Right ventricle myocardium inferior (tissue), 1 donor: ENCODE data around the gene SLC17A2. TPM values are rescaled to one million over a fixed set of nuclear protein-coding genes. Genes with fewer than 3 reads are reported as not detected.
A peak's percentile ranks its signal among the peaks of the same experiment; 100 is the strongest.
"Not testable (repeated sequence)": the region's sequence is repeated elsewhere in the genome, so short reads cannot be mapped to it uniquely, and the experiment has no call there.

ENCODE experiments used
- ATAC-seq: fragments of 200-7000 bp; cut with Tn5 transposase; one replicate; pipeline ENCODE4 v1.9.1; 2020; ENCODE audit warnings: mild to moderate bottlenecking, moderate library complexity
- DNase-seq: peaks from one replicate; pipeline ENCODE4 v3.0.0; 2021; ENCODE audit errors: missing footprints
- intact Hi-C: fragments of 100-400 bp; cut with DNase I; formaldehyde crosslinking; loops from one replicate; pipeline ENCODE4 v1.11.0; 2022
- total RNA-seq: library from RNA; stranded (reverse); fragmentation: NEBNext Ultra II Directional; extraction: Animal tissue kit (Norgen Biotek cat#: 25700); gene quantifications from one replicate; pipeline ENCODE4 v1.2.1, GENCODE V29; 2021
- donor health status: DM: no; HTN: yes; CAD: no; lungs with severe emphysema.

Gene SLC17A2
- total RNA-seq, 1 donor from 2014 or later = not detected

DNA sequence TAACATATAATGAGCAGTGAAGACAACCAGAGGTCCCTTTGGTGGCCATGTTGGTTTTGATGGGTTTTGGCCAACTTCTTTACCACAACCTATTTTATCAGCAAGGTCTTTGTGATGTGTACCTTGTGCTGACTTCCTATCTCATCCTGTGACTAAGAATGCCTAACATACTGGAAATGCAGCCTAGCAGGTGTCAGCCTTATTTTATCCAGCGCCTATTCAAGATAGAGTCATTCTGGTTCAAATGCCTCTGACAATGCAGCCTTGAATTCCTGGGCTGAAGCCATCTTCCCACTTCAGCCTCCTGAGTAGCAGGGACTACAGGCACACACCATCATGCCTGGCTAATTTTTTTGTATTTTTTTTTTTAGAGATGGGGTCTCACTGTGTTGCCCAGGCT lies 24.3 kb upstream of the SLC17A2 start:
- no peak for ATAC-seq
- intact Hi-C loops = no loop called here
- DNase-seq = no peak

DNA sequence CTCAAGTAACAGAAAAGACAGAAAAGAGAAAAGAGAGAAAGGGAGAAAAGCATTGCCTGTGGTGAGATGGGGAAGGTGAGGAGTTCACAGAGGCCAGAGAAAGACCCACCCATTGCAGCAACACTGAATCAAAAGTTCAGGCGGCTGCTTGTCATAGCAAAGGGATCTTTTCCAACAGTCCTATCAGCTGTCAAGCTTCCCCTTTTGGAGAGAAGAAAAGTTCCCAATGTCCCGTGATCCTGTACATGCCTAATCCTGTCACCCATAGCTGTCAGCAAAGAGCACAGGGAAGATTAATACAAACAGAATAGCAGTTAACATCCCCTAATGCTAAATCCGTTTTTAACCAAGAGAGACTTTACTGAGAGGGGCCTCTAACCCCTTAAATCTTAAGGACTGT lies 23.2 kb upstream of the SLC17A2 start:
- ATAC-seq (peak; percentile 16), DNase-seq (no peak)
- intact Hi-C loops = no loop called here

DNA sequence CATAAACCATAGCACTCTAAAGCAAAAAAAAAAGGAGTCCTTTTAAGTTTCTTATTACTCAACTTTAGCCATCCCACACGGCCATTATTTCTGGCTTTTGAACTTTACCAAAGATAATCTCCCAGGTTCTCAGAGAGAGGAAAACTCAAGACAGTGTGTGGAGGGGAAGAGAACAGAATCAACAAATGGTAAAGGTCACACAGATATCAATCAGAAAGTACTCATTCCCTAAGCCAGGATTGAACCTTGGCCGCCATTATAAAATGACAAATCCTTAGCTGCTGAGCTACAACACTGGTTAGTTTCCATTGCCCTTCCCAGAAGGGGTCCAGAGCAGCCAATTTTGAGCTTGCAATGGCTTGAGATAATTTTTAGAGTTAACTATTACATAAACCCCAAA lies 22.0 kb upstream of the SLC17A2 start:
- no peak for DNase-seq
- no peak for ATAC-seq
- intact Hi-C loops = no loop called here

DNA sequence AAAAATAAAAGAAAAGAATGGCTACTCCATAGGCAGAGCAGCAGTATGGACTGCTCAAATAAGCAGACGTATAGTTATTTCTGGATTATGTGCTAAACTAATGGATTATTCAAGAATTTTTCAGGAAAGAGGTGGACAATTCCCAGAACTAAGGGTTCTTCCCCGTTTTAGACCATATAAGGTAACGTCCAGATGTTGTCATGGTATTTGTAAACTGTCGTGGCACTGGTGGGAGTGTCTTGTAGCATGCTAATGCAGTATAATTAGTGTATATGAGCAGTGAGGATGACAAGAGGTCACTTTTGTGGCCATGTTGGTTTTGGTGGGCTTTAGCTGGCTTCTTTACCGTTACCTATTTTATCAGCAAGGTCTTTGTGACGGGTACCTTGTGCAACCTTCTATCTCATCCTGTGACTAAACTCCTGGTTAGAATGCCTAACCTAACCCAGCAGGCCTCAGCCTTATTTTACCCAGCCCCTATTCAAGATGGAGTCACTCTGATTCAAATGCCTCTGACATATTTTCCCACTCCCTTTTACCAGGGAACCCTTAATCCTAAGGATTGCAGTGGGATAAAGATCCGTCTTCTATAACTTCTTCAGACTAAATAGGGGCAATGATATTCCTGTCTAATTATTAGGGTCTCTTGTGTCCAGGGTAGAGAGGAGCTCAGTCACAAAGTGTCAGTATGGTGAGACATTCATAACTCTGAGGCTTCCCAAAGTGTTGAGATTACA lies 21.0 kb upstream of the SLC17A2 start:
- DNase-seq = no peak
- intact Hi-C loops = no loop called here
- no peak for ATAC-seq

DNA sequence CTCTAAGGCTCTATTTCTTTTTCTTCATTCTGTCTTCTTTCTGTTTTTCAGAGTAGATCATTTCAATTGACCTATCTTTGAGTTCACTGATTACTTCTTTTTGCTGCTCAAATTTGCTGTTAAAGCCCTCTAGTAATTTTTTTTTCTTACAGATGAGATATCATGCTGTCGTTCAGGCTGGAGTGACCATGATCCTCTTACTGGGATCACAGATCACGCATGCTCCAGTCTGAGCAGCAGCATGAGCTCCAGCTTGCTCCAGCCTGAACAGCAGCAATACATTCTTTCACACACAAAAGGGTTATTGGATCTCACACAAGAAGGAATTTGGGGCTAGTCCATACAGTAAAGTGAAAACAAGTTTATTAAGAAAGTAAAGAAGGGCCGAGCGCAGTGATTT lies 19.8 kb upstream of the SLC17A2 start:
- ATAC-seq (no peak), DNase-seq (no peak)
- intact Hi-C loops = no loop called here

DNA sequence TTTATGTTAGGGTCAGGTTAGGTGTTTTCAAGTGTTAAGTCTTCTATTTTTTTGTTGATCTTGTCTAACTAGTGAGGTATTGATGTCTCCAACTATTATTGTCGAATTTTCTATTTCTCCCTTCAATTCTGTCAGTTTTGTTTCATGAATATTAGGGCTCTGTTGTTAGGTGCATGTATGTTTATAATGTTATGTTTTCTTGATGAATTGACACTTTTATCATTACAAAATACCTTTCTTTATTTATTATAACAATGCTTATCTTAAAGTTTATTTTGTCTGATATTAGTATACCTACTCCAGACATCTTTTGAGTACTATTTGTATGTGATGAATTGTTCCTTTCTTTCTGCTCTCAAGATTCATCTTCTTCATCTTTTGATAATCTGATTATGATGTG lies 19.2 kb upstream of the SLC17A2 start:
- ATAC-seq (no peak), DNase-seq (no peak)
- intact Hi-C loops = no loop called here

DNA sequence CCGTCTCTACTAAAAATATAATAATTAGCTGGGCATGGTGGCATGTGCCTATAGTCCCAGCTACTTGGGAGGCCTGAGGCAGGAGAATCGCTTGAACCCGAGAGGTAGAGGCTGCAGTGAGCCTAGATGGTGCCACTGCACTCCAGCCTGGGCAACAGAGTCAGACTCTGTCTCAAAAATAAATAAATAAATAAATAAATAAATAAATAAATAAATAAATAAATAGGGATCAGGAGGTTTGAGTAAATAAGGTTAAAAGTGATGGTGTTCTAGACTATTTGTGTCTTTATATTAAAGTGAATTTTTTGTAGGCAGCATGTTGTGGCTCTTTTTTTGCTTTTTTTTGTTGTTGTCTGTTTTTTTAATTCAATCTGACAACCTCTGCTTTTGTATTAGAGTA lies 17.0 kb upstream of the SLC17A2 start:
- ATAC-seq, intact Hi-C loops, DNase-seq: not testable (repeated sequence)

DNA sequence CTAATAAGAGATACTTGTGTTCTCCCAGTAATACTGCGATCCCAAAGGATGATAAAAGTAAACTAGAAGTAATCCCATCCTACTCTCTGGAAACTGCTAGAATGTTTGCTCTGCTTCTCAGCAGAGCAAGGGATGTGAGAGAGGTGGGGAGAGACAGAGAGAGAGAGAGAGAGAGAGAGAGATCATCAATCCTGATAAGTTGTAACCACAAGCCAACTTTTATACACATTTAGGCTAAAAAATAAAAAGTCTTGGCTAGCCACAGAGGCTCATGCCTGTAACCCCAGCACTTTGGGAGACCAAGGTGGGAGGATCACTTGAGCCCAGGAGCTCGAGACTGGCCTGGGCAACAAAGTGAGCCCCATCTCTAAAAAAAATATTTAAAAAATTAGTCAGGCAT lies 16.1 kb upstream of the SLC17A2 start:
- ATAC-seq (no peak), DNase-seq (no peak)
- intact Hi-C loops = no loop called here

DNA sequence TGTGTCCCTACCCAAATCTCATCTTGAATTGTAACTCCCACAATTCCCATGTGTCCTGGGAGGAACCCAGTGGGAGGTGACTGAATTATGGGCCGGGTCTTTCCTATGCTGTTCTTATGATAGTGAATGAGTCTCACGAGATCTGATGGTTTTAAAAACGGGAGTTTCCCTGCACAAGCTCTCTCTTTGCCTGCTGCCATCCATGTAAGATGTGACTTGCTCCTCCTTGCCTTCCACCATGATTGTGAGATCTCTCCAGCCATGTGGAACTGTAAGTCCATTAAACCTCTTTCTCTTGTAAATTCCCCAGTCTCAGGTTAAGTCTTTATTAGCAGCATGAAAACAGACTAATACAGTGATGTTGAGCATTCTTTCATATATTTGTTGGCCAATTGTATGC lies 15.2 kb upstream of the SLC17A2 start:
- ATAC-seq, DNase-seq, intact Hi-C loops: not testable (repeated sequence)

DNA sequence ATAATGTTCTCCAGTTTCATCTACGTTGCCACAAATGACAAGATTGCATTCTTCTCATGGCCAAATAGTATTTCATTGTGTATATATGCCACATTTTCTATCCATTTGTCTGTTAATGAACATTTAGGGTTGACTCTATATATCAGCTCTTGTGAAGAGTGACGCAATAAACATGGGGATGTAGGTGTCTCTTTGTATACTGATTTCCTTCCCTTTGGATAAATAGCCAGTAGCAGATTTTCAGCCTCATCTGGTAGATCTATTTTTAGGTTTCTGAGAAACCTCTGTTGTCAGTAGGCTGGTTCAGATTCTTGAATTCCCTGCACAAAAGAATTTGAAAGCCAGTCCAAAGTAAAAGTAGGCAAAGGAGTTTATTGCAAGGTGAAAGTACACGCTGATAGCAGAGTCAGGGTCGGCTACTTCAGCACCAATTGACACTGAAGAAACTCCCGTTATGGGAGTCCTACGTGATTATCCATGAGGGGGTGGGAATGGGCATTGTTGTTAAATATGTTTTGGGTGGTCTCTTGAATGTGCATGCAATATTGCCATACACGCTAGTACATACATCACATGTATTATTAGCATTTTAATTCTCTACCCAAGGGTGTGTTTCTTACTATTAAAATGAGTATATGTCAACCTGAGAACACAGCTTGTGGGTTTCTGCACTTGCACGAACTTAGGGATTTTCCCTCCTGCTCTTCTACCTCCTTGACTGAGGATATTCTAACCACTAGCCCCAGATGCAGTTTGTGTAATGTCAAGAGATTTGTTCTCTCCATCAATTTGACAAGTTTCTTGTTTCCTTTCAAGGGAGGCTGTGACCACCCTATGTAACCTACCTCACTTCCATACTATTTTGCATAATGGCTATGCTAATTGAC lies 14.4 kb upstream of the SLC17A2 start:
- DNase-seq (no peak), ATAC-seq (no peak)
- intact Hi-C loops = no loop called here

DNA sequence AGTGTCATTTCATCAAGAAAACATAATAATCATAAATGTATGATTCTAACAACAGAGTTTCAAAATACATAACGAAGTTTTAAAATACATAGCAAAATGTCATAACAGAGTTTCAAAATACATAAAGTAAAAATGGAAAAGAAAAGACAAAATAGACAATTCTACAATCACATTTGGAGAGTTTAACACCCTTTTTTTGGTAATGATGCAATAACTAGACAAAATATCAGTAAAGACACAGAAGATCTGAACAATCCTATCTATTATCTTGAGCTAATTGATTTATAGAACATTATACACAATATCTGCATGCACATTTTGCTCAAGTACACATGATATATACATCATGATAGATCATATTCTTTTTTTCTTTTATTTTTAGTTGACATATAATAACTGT lies 13.4 kb upstream of the SLC17A2 start:
- intact Hi-C loops = no loop called here
- DNase-seq = no peak
- ATAC-seq = no peak

DNA sequence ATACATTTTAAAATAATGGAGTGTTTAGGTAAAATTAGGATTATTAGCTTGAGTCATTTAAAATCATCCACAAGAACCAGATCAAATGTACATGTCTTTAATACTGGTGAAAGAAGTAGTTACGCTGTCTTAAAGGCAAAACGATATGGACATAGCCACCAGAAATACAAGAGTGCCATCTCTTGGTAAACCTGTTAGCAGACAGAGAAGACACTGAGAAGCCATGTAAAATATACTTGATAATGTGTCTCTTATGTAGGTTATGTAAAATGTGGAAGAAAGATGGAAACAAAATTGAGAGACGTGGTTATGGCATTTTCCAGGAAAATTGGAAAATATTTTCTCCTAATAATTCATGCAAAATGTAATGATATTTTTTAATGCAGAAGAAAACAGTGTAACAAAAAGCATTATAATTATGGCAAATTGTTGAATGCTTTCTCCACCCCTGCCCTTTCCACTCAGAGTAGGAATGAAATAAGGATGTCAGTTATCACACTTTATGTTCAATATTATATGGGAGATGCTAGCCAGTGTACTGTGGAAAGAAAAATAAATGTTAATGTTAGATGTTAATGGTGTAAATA lies 12.2 kb upstream of the SLC17A2 start:
- ATAC-seq = no peak

DNA sequence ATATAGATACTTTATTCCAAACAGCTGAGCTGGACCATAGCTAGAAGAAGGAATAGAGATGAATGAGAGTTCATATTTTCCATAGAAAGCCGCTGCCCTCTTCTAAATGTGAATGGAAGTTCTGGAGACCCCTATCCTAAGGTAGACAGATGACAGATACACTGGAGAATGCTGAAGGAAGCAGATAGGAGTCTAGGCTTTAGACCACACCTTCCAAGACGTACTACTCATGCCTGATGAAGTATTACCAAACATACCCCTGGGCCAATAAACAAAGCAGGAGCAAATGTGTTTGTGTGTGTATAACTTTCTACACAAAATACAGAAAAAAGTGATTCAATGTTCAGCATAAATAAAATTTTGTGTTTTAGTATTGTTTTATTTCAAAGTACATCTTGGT lies 9.1 kb upstream of the SLC17A2 start:
- ATAC-seq = no peak
- intact Hi-C loops = no loop called here
- no peak for DNase-seq

More for the DNA sequence above, 12.2 kb upstream of the SLC17A2 start:
- DNase-seq = no peak
- intact Hi-C loops = no loop called here

DNA sequence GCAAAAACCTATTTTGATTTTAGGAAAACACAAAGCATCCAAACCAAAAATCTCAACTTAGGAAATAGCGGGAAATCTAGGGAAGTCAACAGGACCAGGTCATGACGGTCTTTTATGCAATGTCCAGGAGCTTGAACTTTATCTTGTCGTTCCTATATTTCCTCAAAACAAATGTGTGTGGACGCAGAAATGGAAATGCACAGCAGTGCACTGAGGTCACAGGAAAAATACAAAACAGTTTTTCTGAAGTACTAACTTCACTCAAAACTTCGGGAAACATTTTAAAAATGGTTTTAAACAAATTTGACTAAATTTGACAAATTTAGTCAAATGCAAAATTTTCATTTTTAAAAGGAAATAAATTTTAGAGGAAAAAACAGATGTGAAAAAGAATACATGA lies 5.5 kb upstream of the SLC17A2 start:
- intact Hi-C loops = no loop called here
- DNase-seq = no peak
- ATAC-seq = no peak

DNA sequence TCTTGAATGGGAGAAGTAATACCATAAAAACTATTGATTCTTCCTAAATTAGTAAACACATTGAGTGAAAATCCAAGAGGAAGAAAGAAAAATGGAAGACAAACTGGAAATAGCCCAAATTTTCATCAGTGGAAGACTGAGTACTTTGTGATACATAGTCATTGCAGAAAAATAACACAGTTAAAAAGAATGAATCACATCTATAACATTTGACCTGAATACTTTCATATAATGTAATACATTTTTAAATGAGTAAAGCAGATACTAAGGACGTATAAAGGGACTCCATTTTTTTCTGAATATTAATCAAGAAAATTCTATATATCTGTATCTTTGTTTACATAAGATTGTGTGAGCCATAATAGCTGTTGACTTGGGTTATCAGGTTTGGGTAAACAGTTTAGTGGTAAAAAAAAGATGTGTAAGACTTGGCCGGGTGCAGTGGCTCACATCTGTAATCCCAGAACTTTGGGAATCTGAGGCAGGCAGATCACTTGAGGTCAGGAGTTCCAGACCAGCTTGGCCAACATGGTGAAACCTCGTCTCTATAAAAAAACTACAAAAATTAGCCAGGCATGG lies 4.3 kb upstream of the SLC17A2 start:
- intact Hi-C loops = no loop called here
- DNase-seq = no peak
- ATAC-seq = no peak

DNA sequence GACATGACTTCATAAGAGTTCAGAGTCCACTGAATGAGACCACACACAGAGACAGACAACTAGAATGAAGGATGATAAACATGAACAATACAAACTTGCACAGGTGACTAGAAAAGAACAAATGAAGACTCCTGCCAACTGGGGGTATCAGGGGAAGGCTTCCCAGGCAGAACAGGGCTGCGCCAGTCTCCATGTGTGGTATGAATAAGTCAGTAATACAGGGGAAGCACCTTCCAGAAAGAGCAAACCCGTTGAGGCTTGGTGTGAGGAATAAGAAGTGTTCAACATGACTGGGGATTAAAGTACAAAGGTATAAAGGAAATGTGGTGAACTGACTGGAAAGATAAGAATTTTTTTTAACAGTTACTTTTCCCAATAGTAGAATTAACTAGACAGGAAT lies 3.7 kb upstream of the SLC17A2 start:
- no peak for ATAC-seq
- intact Hi-C loops = no loop called here
- DNase-seq = no peak

DNA sequence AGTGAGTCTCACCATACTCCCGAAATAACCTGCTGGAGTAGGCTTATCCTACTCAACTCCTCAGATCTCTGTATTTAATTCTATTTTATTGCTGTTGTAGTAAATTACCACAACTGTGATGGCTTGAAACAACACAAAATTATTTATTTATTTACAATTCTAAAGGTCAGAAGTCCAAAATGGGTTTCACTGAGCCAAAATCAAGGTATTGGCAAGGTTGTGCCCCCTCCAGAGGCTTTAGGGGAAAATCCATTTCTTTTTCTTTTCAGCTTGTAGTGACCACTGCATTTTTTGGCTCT lies 869 bp upstream of the SLC17A2 start:
- DNase-seq = no peak
- ATAC-seq = no peak
- intact Hi-C loops = no loop called here

DNA sequence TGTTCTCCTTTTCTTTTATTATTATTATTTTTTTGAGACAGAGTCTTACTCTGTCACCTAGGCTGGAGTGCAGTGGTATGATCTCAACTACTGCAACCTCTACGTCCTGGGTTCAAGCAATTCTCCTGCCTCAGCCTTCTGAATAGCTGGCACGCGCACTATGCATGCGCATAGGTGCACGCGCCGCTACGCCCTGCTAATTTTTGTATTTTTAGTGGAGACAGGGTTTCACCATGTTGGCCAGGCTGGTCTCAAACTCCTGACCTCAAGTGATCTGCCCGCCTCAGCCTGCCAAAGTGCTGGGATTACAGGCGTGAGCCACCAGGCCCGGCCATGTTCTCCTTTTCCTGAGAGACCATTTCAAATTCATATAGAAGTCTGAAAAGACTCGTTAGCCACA lies 706 bp downstream of the SLC17A2 start:
- DNase-seq, ATAC-seq, intact Hi-C loops: not testable (repeated sequence)

DNA sequence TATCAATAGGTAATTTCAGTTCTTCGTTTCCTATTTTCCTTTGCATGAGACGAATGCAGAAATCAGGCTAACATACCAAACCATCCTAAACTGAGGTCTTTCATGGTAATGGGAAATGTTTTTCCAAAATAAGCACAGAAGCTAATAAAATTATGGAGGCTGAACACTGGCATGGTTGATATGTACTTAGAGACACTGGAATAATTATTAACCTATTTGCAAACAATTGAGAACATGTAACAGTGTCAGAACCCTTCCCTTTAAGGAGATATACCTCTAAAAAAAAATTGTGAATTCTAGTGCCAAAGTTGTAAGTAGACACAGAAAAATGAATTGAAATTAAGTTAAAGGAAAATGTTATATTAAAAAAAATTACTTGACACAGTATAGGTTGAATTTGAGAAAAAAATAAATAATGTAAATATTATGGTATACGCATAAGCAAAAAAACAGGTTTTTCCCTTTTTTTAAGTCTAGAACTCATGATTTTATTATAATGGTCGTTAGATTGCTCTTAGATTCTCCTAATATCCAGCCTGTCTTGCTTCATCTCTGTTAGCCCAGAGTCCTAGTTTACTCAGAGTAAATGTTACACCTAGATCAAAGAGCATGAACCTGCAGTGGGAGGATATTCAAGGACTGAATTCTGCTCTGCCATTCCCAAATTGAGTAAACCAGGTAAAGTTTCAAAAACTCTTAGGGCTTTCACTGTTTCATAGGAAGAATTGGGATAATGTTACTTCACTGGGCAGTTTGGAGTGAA lies 1.7 kb downstream of the SLC17A2 start:
- intact Hi-C loops = no loop called here
- DNase-seq (no peak), ATAC-seq (no peak)
